ENCODE results near the gene SIPA1L3.
"Not testable (repeated sequence)": the region's sequence is repeated elsewhere in the genome, so short reads cannot be mapped to it uniquely, and the experiment has no call there.

SIPA1L3 gene

DNA sequence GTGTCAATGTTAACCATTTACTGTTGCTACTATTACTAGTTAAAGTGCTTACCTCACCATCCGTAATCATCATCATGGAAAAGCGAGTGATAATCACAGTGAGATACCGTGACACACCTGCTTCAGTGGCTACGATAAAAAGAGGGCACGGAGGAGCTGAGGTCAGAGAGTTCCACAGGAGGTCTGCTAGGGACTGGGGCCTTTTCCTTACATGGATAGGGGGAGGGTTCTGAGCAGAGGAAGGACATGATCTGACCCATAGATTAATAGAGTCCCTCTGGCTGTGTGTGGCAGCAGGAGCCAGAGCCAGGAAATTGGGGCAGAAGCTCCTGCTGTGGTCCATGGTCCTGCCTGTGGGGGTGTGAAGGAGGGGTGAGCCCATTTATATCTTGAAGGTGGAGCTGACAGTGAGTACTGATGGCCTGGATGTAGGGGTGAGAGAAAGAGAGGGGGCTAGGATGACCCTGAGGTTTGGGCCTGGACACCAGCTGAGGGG lies 136.7 kb downstream of the SIPA1L3 start:
- DNase-seq (ENCODE audit: low read depth), result no peak

DNA sequence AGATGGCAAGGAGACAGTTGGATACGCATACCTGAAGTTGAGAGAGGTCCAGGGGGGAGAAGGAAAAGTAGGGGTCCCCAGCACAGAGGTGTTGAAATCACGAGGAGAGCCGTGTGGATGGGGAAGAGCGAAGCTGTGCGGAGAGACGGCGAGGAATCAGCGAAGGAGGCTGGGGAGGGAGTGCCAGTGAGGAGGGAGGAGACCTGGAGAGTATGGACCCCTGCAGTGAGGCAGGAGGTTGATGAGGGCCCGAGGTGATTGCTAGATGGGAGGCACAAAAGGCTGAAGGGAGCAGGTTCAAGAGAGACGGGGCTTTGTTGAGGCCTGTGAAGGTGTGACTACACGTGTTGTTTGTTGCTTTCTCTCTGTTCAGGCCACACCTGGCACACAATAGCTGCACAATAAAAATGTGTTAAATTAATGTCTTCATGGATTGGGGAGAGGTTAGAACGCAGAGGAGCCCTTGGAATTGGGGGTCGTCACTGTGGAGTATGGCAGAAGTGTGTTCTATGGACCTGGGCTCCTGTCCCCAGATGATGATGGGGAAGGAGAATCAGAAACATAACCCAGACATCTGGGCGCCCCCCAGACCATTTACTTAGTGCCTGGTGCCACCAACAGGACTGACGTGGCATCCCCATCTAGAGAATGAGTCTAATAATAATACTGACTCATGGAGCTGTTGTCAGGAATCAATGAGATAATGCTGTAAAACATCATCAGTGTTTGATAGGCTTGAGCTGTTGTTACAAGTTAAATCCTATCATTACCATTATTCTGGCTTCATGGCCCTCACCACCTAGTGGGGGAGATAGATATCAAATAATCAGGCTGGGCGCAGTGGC lies 137.5 kb downstream of the SIPA1L3 start:
- DNase-seq (ENCODE audit: low read depth), result no peak

DNA sequence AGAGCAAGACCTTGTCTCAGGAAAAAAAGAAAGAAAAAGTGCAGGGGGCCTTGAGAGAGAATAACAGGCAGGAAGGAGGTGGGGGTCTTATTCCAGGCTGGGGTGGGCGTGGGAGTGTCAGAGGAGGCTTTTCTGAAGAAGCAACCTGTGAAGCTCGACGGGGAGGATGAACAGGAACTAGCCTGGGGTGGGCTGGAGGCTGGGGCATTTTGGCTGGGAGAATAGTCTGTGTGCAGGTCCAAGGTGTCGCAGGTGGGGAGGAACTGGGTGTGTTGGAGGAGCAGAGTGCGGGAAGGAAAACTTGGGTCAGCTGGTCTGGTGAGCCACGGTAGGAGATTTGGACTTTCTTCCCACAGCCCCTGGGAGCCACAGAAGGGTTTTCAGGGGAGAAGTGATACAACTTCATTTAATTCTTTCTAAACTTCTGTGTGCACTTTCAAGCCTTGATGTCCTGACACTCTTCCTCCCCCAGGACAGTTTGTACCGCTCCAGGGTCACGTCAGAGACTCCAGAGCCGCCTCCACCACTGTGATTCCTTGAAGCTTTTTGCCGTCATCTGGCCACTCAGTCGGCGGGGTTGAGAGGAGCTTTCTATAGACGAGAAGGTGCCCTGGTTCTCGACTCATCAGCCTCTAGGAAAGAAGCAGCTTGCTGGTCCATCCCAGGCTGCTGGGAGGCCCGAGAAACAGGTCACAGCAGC lies 138.7 kb downstream of the SIPA1L3 start:
- no peak for DNase-seq (ENCODE audit: low read depth)

DNA sequence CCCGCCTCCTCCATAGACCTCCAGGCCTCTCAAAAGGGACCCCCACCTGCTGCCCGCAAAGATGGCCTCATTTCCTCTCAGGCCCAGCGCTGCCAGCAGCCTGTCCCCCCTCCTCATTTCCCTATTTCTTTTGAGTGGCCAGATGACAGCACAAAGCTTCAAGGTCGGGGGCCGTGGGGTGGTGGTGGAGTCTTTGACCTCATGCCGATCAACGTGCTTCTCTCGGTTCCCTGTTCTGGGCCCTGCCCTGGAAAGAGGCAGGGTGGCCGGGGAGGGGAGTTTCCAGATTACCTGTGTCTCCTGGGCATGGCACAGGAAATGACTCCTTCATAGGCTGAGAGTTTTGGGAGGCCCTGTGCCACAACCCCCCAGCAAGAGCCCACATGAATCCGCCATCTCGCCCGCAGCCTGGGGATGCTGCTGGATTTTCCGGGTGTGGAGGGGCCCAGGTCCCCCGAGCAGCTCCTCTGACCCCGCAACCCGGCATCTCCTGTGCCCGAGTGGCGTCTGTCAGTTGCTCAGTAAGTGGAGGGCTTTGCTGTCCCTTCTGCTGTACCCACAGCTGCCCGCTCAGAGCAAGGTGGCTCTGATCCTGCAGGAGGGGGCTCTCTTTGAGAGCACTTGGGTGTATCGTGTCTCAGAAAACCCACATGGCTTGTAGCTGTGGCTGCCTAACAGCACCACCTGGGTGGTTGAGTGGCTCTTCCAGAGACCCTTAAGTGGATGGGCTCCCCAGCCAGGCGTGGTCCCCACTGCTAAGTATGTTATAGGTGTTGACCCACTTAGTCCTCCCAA lies 139.4 kb downstream of the SIPA1L3 start:
- no peak for DNase-seq (ENCODE audit: low read depth)

DNA sequence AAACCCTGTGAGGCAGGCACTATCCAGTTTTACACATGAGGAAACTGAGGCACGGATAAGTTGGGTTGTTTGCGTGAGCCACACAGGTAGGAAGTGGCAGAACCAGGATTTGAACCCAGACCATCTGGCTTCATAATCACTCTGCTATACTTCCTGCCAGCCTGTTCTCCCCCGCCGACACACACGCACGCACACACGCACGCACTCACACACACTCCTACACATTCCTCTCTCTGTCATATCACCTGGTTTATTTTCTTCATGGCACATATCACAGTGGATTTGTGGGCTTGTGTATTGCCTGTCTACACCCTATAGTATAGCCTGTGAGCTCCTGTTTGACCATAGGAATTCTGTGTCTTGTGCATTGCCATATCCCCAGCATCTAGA lies 140.0 kb downstream of the SIPA1L3 start:
- no peak for DNase-seq (ENCODE audit: low read depth)

DNA sequence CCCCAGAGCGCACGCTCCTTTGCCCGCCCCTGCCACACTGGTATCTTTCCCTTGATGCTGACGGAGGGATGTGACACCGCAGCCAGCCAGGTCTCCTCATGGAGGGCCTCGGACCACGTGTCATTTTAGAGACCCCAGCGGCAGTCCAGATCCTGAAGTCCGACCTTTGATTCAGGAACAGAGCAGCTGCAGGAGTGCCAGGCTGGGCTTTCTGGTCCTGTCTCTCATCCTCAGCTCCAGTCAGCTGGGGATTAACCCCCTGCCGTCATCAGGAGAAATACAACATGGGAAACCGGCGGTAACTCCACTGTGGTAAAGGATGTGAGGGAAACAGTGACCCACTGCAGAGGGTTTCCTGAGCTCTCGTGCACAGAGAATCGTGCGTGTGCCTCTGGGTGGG lies 140.6 kb downstream of the SIPA1L3 start:
- DNase-seq (ENCODE audit: low read depth), result no peak

DNA sequence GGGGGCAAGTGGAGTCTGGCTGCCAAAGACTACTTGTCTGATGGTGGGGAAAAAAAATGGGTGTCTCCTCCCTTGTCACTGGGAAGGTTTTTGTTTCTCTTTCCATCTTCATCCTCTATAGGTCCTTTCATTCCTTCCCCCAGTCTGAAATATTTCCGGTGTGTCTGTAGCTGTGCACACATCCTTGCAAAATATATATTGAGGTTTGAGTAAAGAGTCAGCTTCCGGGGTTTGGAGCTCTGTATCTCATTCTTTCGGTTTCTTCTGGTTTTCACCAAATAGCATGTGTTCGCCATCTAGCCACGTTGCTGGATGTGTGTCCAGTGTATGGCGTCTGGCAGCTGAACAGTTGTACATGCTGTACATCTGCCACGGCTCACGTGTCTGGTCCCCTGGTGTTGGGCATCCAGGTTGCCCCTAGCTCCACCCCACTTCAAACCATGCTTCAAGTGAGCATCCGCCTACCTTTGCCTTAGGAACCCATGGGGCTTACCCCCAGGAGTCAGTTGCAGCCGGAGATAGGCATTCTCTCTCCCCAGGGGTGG lies 142.2 kb downstream of the SIPA1L3 start:
- no peak for DNase-seq (ENCODE audit: low read depth)

DNA sequence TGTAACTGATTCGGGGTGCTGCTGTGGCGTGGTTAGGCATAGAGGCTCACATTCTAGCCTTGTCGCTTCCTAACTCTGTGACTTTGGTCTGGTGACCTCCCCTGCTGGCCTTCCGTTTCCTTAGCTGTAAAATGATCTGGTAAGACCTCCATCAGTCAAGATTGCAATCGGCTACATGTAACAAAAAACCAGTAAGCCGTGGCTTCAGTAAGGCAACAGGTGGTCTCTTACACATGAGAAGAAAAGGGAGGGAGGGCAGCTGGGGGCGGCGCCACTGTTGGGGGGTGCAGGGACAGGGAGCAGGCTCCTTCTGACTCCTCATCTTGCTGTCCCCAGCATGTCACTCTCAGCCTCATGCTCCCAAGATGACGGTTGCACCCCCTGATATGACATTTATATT lies 148.0 kb downstream of the SIPA1L3 start:
- no peak for DNase-seq (ENCODE audit: low read depth)

DNA sequence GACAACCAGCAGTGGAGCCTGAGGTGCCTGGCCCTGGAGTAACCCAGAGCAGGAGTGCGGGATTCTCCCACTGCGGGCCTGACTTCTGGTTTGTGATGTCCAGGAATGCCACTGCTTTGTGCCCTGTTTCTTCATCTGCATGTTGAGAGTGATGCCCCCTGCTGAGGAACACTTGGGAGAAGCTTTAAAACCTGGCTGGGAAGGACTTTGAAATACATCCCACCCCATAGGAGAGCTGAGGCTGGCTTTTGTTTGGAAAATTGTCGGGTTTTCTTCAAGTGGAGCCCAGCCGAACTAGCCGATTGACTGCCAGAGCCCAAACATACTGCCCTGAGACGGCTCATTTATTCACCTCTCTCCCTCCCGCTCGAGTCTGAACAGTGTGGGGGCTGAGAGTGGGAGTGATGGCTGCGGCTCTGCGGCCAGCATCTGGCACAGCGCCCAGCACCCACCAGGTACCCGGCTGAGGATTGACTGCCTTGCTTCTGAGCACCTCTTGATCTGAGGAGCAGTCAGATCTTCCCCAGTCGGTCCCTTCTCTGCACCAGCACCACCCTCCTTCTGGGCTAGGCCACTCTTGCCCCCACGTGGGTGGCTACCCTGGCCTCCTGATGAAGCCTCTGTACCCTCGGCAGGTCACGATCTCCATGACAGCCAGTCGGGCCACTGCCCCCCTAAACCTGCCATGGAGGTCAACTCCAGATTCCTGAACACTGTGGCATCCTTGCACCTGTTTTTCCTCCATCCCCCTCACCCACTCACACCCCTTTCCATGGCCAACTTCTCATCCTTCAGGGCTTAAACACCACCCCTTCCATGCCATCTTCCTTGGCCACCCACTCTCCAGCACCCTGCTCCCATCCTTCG lies 148.9 kb downstream of the SIPA1L3 start:
- no peak for DNase-seq (ENCODE audit: low read depth)

DNA sequence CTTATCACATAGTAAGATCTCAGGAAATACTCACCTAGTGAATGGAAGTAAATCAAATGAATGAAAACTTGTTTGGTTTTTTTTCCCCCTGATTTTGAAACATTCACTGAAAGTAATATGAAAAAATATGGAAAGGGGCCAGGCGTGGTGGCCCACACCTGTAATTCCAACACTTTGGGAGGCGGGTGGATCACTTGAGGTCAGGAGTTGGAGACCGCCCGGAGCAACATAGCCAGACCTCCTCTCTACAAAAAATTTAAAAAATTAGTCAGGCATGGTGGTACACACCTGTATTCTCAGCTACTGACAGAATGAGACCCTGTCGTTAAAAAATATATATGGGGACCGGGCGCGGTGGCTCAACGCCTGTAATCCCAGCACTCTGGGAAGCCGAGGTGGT lies 149.6 kb downstream of the SIPA1L3 start:
- no peak for DNase-seq (ENCODE audit: low read depth)

DNA sequence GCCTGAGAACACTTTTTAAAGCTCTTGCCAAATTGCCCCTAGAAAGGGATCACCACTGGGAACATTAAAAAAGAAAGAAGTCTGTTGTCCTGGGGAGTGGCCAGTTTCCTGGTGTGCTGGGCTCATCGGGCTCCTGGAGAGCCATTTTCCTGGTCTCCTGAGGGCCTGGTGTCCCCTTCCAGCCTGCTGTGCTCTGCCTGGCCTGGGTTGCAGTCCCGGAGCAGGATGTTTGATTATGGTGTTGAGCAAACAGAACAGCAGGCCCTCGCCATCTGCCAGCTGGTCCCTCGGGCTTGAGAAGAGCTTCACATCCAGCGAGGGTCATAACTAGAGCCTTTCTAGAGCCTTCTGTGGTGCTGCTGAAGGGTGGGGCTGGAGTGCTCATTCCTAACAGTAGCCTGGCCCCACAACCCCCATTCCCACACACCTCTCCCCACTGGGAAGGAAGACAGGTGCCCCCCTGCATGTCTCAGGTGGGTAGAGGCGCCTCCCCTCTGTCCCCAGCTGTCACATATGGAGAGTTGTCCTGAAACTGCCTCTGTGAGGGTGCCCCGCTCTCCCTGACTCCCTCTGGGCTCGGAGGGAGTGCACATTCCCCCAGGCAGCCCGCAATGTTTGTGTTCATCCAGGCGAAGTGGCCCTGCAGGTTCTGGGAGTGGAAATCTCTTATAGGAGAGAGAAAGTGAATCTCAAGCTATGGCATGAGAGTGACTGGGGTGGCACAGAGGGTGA lies 151.1 kb downstream of the SIPA1L3 start:
- DNase-seq (ENCODE audit: low read depth), result no peak

DNA sequence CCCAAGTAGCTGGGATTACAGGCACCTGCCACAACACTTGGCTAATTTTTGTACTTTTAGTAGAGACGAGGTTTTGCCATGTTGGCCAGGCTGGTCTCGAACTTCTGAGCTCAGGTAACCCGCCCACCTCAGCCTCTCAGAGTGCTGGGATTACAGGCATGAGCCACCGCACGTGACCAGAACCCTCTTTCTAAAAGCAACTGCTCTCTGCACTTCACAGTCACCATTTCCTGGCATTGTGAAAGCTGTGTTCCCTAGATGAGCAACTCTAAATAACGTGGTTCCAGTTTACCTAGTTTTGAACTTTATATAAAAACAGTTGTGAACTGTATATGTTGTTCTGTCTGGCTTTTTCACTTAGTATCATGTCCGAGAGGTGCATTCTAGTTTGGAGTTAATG lies 152.9 kb downstream of the SIPA1L3 start:
- no peak for DNase-seq (ENCODE audit: low read depth)

DNA sequence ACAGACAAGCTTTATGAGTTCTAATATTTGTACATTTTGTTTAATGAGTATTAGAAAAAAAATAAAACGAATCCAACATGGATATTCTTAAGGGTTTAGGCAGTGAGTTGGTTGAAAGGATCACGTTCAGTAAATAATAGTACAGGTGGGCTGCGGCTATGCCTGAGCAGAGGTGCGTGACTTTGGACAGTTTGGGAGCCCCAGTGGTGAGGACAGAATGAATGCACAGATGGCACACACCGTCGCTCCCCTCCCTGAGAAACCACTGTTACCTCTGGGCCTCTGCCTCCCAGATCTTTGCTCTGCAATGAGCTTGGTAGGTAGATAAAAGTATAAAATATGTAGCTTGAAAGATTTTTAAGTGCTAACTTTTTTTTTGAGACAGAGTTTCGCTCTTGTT lies 153.3 kb downstream of the SIPA1L3 start:
- no peak for DNase-seq (ENCODE audit: low read depth)

DNA sequence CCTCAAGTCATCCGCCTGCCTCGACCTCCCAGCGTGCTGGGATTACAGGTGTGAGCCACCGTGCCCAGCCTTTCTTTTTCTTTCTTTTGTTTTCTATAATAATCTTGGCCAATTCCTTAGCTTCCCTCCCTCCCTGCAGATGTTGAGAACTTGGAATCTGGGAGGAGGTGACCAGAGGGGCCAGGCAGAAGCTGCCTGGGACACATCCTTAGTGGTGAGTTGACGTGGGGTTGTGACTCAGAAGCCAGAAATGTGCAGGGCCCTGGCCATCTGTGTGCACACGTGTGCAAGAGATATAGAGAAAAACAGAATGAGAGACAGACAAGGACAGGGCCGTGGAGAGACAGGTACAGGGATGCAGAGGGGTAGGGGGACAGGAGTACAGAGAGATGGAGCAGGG lies 154.3 kb downstream of the SIPA1L3 start:
- DNase-seq (ENCODE audit: low read depth), result peak; percentile 28

DNA sequence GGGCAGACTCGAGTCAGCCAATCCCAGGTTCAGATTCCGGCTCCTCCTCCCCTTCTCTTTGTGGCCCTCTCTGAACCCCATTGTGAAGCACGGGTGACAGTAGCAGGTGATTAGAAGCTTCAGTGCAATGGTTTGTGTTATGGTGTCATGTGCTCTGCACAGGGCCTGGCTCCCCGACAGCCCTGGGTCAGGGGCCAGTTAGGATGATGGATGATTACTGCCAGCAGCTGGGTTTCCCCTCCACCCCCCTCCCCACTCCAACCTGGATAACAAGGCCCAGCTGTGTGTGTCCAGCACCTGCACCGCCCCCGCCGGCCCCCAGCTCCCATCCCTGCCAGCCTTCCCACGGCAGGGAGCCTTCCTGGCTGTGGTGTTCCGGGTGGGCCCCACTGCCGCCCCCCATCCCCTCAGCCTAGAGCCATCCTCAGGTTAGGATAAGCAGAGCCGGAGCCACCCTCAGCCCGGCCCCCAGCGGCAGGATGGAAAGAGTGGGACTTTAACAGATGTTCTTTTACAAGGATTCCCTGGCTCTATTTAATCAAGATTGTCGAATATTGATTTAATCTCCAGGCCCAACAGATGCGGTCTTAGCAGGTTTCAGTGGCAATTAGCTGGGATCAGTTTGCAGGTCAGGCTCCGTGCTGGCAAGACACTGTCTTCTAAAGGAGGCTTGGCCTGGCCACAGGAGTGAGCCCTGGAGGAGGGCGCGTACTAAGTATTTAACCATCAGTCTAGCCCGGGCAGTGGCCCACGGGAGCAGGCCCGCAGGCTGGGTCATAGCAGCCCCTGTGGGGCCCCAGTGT lies 156.2 kb downstream of the SIPA1L3 start:
- DNase-seq (ENCODE audit: low read depth), result no peak

DNA sequence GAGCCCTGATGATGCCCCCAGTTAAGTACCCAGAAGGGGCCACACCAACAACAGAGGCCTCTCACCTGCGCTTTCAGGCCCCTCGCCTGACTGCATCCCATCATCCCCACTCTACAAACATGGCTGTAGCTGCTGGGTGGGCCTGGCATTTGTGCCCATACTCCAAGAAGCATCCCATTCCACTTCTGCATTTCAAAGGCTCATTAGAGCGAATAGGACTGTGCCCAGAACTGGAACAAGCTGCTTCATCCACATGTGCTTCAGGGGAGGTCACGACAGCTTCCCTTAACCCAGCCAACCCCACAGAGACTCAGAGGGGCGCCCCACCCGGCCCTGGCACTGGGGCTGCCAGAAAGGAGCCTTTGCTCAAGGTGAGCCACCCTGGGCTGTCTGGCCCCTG lies 156.9 kb downstream of the SIPA1L3 start:
- DNase-seq (ENCODE audit: low read depth), result no peak

DNA sequence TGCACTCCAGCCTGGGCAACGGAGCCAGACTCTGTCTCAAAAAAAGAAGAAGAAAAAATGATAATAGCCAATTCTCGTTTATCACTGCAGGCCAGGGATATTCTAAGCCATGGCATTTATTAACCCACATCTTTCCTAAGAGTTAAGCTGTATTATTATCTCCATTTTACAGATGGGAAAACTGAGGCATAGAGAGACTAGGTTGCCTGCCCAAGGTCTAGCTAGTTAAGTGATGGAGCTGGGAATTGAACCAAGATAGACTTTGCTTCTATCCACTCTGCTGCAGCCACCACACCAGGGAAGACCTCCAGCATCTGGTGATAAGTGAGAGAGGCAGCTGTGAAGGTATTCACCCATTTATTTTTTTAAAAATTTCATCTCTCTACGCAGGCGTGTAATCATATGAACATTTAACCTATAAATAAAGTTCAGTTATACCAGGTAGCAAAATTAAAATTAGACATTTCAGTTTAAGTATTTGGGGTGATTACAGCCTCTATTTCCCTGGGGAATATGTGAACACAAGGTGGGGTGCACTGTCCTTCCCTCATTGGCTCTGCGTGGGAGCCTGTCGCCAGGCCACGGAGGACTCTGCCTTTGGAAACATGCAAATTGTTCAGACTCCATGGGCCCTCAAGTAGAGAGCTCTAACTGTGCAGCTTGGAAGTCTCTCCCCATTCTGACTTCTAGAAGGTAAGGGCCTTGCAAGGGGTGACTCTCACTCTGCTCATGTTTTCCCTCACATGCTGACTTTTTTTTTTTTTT lies 157.8 kb downstream of the SIPA1L3 start:
- DNase-seq (ENCODE audit: low read depth), result no peak

DNA sequence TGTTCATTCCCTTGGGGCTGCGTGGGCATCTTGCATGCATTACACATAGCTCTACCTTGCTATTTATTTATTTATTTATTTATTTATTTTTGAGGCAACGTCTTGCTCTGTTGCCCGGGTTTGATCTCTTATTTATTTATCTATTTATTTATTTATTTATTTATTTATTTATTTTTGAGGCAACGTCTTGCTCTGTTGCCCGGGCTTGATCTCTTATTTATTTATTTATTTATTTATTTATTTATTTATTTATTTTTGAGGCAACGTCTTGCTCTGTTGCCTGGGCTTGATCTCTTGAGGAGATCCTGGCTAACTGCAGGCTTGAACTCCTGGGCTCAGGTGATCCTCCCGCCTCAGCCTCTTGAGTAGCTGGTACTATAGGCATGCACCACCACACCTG lies 158.8 kb downstream of the SIPA1L3 start:
- not testable (repeated sequence) for DNase-seq (ENCODE audit: low read depth)

DNA sequence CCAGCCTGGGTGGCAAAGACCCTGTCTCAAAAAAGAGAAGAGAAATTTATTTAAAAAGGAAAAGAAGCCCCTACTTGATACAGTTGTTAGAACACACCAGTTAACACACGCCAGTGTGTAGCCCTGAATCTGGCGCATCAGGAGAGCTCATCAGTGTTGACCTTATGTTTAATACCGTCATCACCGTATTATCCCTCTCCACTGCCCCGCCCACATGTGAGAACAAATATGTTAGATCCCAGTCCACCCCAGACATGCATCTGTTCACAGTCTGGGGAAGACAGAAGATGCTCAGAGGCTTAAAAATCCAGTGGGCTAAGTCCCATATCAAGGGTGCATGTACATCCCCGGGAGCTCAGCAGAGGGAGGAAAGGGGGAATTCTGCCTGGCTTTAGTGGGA lies 161.8 kb downstream of the SIPA1L3 start:
- no peak for DNase-seq (ENCODE audit: low read depth)

All from fibroblast of gingiva (primary cell).